Stimulated activated naive CD8-positive, alpha-beta T cell treated with anti-CD3 and anti-CD28 coated beads, Interleukin-15, Interleukin-2, amounts not matched to agents 100 ng/mL and 50 ng/mL, for 24 hours (primary cell): ENCODE data around the gene PRDM13.
A peak's percentile ranks its signal among the peaks of the same experiment; 100 is the strongest.

Experiments
- H3K27ac Mint-ChIP-seq: one replicate; pipeline ENCODE4 v1.8.0; 2021; ENCODE audit warnings: mild to moderate bottlenecking, mixed read lengths
- H3K27me3 Mint-ChIP-seq: one replicate; pipeline ENCODE4 v1.8.0; 2021; ENCODE audit warnings: mixed read lengths
- H3K36me3 Mint-ChIP-seq: one replicate; pipeline ENCODE4 v1.8.0; 2021; ENCODE audit warnings: low read depth, mixed read lengths
- H3K4me1 Mint-ChIP-seq: one replicate; pipeline ENCODE4 v1.8.0; 2021; ENCODE audit warnings: low read depth, mixed read lengths
- H3K4me3 Mint-ChIP-seq: one replicate; pipeline ENCODE4 v1.8.0; 2021; ENCODE audit warnings: mild to moderate bottlenecking, mixed read lengths
- H3K9me3 Mint-ChIP-seq: one replicate; pipeline ENCODE4 v1.8.0; 2021; ENCODE audit warnings: mixed read lengths

The PRDM13 gene

GRCh38 chr6:99606656-99607415, at the start of gene PRDM13:
PRDM13 (plus strand) TSS chr6:99606833; CDS start chr6:99607035, 202 bp downstream.
- no peak within 1 kb of the TSS for H3K27ac Mint-ChIP-seq
- peaks cover 47% of the 10 kb centered on the region for H3K4me1 Mint-ChIP-seq
- peaks cover 91% of the 10 kb centered on the region for H3K27me3 Mint-ChIP-seq
- peaks cover 4% of the 10 kb centered on the region for H3K9me3 Mint-ChIP-seq
- no peaks in the 10 kb centered on the region for H3K36me3 Mint-ChIP-seq
- no peak within 1 kb of the TSS for H3K4me3 Mint-ChIP-seq

- H3K27ac Mint-ChIP-seq = no peak overlapping the region
Observed at GRCh38 chr6:99559057-99559456, 47.6 kb upstream of the PRDM13 start.

DNA sequence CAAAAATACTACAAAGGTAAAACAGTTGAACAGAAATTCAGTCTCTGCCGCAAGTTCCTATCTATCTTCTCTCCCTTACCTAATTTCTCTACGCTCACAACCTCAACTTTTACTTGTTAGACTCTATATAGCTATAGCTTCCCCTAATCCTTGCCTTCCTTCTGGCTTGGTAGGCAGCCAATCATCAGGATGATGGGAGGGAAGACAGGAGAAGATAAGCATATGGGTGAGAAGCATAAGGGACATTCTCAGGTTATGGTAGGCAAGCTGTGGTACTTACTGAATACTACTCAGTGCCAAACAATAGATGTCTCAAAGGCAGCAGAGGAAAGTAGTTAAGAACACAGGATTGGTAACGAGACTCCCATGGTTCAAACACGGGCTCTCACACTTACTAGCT, 46.0 kb upstream of the PRDM13 start:
- H3K27ac Mint-ChIP-seq = no peak overlapping the region
- no peaks in the 10 kb centered on the region for H3K27me3 Mint-ChIP-seq
- H3K9me3 Mint-ChIP-seq = no peaks in the 10 kb centered on the region
- H3K36me3 Mint-ChIP-seq = peaks cover 58% of the 10 kb centered on the region
- peaks cover 17% of the 10 kb centered on the region for H3K4me1 Mint-ChIP-seq
- H3K4me3 Mint-ChIP-seq = no peak overlapping the region

More at GRCh38 chr6:99559057-99559456, 47.6 kb upstream of the PRDM13 start:
- Mint-ChIP-seq H3K9me3 (no peaks in the 10 kb centered on the region), H3K27me3 (no peaks in the 10 kb centered on the region), H3K4me1 (peaks cover 9% of the 10 kb centered on the region), H3K4me3 (no peak overlapping the region), H3K36me3 (peaks cover 60% of the 10 kb centered on the region)

GRCh38 chr6:99563056-99563723, 43.4 kb upstream of the PRDM13 start:
- Mint-ChIP-seq H3K4me3 (no peak overlapping the region), H3K4me1 (peaks cover 36% of the 10 kb centered on the region), H3K27ac (no peak overlapping the region), H3K9me3 (no peaks in the 10 kb centered on the region), H3K36me3 (peaks cover 46% of the 10 kb centered on the region), H3K27me3 (no peaks in the 10 kb centered on the region)

GRCh38 chr6:99568103-99568933, 38.3 kb upstream of the PRDM13 start, which contains the start of gene CCNC:
CCNC (minus strand) TSS chr6:99568660; CDS start chr6:99568527, 133 bp downstream.
- H3K36me3 Mint-ChIP-seq = peaks cover 23% of the 10 kb centered on the region
- H3K9me3 Mint-ChIP-seq = no peaks in the 10 kb centered on the region
- no peaks in the 10 kb centered on the region for H3K27me3 Mint-ChIP-seq
- H3K27ac Mint-ChIP-seq = peak within 1 kb of the TSS; percentile 97
- peak within 1 kb of the TSS; percentile 98 for H3K4me3 Mint-ChIP-seq
- peaks cover 36% of the 10 kb centered on the region for H3K4me1 Mint-ChIP-seq

GRCh38 chr6:99573980-99574617, 32.5 kb upstream of the PRDM13 start:
- H3K9me3 Mint-ChIP-seq = no peaks in the 10 kb centered on the region
- H3K36me3 Mint-ChIP-seq = no peaks in the 10 kb centered on the region
- H3K27ac Mint-ChIP-seq = no peak overlapping the region
- H3K4me3 Mint-ChIP-seq = no peak overlapping the region
- H3K27me3 Mint-ChIP-seq = peaks cover 20% of the 10 kb centered on the region
- H3K4me1 Mint-ChIP-seq = no peaks in the 10 kb centered on the region

DNA sequence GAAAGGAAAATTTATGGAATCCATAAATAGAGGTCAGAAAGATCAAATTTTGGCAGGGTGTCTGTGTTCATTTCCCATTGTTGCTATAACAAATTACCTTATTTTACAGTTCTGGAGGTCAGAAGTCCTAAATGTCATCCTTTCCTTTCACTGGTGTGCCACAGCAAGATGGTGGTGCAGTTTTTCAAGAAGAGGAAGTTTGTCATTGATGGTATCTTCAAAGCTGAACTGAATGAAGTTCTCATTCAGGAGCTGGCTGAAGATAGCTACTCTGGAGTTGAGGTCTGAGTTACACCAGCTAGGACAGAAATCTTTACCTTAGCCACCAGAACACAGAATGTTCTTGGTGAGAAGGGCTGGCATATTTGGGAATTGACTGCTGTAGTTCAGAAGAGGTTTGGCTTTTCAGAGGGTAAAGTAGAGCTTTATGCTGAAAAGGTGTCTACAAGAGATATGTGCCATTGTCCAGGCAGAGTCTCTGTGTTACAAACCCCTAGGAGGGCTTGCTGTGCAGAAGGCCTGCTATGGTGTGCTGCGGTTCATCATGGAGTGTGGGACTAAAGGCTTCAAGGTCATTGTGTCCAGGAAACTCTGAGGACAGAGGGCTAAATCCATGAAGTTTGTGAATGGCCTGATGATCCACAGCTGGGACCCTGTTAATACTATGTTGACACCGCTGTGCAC, 30.9 kb upstream of the PRDM13 start:
- Mint-ChIP-seq H3K9me3 (no peaks in the 10 kb centered on the region), H3K27me3 (peaks cover 27% of the 10 kb centered on the region), H3K36me3 (no peaks in the 10 kb centered on the region), H3K27ac (no peak overlapping the region), H3K4me1 (no peaks in the 10 kb centered on the region), H3K4me3 (no peak overlapping the region)

DNA sequence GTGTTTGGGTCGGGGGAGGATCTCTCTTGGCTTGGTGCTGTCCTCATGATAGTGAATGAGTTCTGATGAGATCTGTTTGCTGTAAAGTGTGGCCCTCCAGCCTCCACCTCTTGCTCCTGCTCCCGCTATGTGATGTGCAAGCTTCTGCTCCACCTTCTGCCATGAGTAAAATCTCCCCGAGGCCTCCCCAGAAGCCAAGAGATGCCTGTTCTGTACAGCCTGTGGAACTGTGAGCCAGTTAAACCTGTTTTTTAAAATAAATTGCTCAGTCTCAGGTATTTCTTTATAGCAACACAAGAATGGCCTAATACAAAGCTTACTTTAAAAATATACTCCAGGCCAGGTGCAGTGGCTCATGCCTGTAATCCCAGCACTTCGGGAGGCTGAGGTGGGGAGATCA, 26.9 kb upstream of the PRDM13 start:
- no peaks in the 10 kb centered on the region for H3K4me1 Mint-ChIP-seq
- H3K27ac Mint-ChIP-seq = no peak overlapping the region
- H3K27me3 Mint-ChIP-seq = peaks cover 41% of the 10 kb centered on the region
- H3K36me3 Mint-ChIP-seq = no peaks in the 10 kb centered on the region
- no peak overlapping the region for H3K4me3 Mint-ChIP-seq
- H3K9me3 Mint-ChIP-seq = no peaks in the 10 kb centered on the region

GRCh38 chr6:99587792-99588191, 18.8 kb upstream of the PRDM13 start:
- Mint-ChIP-seq H3K36me3 (no peaks in the 10 kb centered on the region), H3K9me3 (no peaks in the 10 kb centered on the region), H3K4me1 (peaks cover 23% of the 10 kb centered on the region), H3K27me3 (peaks cover 72% of the 10 kb centered on the region), H3K27ac (no peak overlapping the region), H3K4me3 (no peak overlapping the region)

- Mint-ChIP-seq H3K36me3 (no peaks in the 10 kb centered on the region), H3K4me1 (peaks cover 23% of the 10 kb centered on the region), H3K4me3 (peak overlapping the region; percentile 83), H3K27me3 (peaks cover 74% of the 10 kb centered on the region), H3K27ac (no peak overlapping the region), H3K9me3 (no peaks in the 10 kb centered on the region)
Observed at GRCh38 chr6:99588618-99589289, 17.9 kb upstream of the PRDM13 start.

DNA sequence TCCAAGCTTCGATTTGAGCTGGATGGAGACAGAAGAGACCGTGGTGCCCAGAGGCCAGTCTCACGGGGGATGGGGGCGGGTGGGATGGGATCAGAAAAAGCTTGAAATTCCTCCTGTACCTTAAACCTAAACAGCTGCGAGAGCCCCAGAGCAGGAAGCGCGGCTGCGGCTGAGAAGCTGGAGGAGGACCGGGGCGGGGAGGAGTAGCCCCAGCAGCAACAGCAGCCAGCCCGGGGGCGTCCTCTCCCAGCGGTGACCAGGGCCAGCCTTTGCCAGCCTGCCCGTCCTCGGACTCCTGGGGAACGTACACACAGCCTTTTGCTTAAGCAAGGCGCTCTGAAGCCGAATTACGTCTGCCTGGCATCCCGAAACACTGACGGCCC, 17.4 kb upstream of the PRDM13 start:
- Mint-ChIP-seq H3K27ac (no peak overlapping the region), H3K9me3 (no peaks in the 10 kb centered on the region), H3K4me1 (peaks cover 23% of the 10 kb centered on the region), H3K4me3 (peak overlapping the region; percentile 83), H3K27me3 (peaks cover 78% of the 10 kb centered on the region), H3K36me3 (no peaks in the 10 kb centered on the region)

DNA sequence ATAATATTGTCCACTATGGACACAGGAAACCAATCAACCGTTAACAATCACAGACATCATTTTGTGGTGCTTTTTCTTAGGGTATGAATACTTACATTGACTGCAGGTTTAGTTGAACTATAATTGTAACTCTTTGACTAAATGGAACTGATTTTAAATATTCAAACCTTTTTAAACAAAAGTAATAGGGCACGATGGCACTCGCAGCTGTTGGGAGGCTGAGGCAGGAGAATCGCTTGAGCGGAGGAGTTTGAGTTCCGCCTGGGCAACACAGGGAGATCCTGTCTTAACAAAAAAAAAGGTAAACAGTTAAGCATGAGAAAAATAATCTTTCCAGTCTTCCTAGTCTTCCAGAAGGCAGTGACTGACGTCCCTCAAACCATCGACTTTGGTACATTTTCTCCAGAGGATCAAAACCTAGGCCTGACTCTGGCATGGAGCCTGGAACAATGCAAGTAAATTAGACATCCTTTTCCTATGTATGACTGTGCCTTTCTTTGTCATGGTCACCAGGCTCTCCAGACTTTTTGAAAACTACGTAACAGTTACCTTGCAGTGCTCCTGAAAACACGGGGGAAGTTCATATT, 16.6 kb upstream of the PRDM13 start:
- peak overlapping the region; percentile 9 for H3K4me3 Mint-ChIP-seq
- H3K27ac Mint-ChIP-seq = peak overlapping the region; percentile 19
- H3K36me3 Mint-ChIP-seq = no peaks in the 10 kb centered on the region
- peaks cover 23% of the 10 kb centered on the region for H3K4me1 Mint-ChIP-seq
- no peaks in the 10 kb centered on the region for H3K9me3 Mint-ChIP-seq
- H3K27me3 Mint-ChIP-seq = peaks cover 77% of the 10 kb centered on the region
